ENCODE data around the gene CHRND. TPM values are rescaled to one million over a fixed set of nuclear protein-coding genes. Genes with fewer than 3 reads are reported as not detected.

CHRND gene
- total and polyA plus RNA-seq, 2 experiments from 2014 or later = 0.10 to 0.11 TPM

DNA sequence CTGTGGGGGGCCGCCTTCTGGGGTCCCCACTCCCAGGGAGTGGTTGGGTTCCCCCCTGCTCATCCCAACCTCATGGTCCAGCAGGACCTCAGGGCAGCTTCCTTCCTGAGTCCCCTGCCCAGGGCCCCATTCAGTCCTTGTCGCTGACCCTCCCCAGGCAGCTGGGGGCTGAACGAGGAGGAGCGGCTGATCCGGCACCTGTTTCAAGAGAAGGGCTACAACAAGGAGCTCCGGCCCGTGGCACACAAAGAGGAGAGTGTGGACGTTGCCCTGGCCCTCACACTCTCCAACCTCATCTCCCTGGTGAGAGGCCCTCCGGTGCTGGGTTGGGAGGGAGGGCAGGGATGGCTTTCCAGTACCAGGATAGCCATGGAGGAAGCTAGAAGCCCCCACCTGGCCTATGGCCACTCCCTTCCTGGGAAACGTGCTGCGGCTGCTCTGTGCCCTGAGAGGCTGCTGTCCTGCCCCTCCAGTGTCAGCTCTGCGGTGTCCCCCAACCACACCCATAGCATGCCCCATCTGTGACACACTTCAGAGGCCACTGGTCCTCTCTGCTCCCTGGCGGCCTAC is 497 bp downstream of the CHRND start (continued):
- TF ChIP-seq POLR2AphosphoS5 (IDR thresholded peaks at IDR 0.05; ENCODE audit: low read depth) (no peak), EZH2phosphoT487 (IDR thresholded peaks at IDR 0.05; ENCODE audit: unreplicated experiment) (no peak), JUNB (IDR thresholded peaks at IDR 0.05; ENCODE audit: unreplicated experiment) (no peak), EZH2 (IDR thresholded peaks at IDR 0.05; ENCODE audit: low read depth, unreplicated experiment) (no peak)
- TF ChIP-seq, protein P1, sequence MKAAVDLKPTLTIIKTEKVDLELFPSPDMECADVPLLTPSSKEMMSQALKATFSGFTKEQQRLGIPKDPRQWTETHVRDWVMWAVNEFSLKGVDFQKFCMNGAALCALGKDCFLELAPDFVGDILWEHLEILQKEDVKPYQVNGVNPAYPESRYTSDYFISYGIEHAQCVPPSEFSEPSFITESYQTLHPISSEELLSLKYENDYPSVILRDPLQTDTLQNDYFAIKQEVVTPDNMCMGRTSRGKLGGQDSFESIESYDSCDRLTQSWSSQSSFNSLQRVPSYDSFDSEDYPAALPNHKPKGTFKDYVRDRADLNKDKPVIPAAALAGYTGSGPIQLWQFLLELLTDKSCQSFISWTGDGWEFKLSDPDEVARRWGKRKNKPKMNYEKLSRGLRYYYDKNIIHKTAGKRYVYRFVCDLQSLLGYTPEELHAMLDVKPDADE (IDR thresholded peaks at IDR 0.05) = no peak

DNA sequence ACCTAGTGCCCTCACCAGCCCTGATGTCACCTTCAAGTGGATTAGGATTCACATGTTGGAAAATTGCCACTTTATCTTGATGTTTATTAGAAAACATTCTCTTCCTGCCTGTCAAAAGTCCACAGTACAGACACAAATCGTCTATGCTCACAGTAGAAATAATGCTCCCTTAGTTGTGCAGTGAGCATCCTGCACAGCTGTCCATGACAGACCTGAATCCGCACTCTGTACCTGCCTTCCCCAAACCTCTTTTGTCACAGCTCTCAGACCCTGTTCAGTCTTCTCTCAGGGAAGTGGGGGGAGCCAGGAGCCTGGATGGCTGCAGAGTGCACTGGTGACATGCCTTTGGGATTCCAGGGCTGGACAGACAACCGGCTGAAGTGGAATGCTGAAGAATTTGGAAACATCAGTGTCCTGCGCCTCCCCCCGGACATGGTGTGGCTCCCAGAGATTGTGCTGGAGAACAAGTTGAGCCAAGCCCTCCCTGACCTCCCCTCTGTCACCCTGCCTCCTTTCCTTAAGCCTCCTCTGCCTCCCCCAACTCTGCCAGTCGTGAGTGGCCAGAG is 2.0 kb downstream of the CHRND start:
- Histone ChIP-seq H2AFZ (no peak overlapping the region), H3K4me3 (no peak overlapping the region), H3K9me2 (ENCODE audit: insufficient read depth) (no peaks in the 10 kb centered on the region), H3F3A (replicated peaks; ENCODE audit: low read depth) (no peaks in the 10 kb centered on the region), H3K27me3 (ENCODE audit: insufficient read depth) (peaks cover 24% of the 10 kb centered on the region), H4K20me1 (replicated peaks; ENCODE audit: insufficient read depth) (no peaks in the 10 kb centered on the region; the same call in 1 of the 2 replicates), H3K79me2 (replicated peaks; ENCODE audit: insufficient read depth) (no peaks in the 10 kb centered on the region), H3K36me3 (ENCODE audit: insufficient read depth) (no peaks in the 10 kb centered on the region), H3K4me2 (no peak overlapping the region), H3K4me1 (ENCODE audit: insufficient read depth) (no peaks in the 10 kb centered on the region; the same call in 1 of the 2 replicates), H3K27ac (ENCODE audit: low read depth) (no peak overlapping the region)
- no peak for DNase-seq (ENCODE audit: low spot score)
- ATAC-seq = no peak
- Mint-ChIP-seq H3K27ac (no peak overlapping the region), H3K9me3 (no peaks in the 10 kb centered on the region), H3K4me1 (peaks cover 13% of the 10 kb centered on the region), H3K27me3 (ENCODE audit: insufficient read depth, low read depth, poor library complexity) (peaks cover 33% of the 10 kb centered on the region), H3K4me3 (no peak overlapping the region), H3K36me3 (ENCODE audit: low read depth) (no peaks in the 10 kb centered on the region; the same call in 2 of the 3 replicates)
- TF ChIP-seq ZNF331 (CRISPR knock-in tag; IDR thresholded peaks at IDR 0.05; ENCODE audit: low read depth) (no peak), POLR2AphosphoS5 (IDR thresholded peaks at IDR 0.05; ENCODE audit: low read depth) (no peak), STAT1 (IDR thresholded peaks at IDR 0.05; ENCODE audit: unreplicated experiment) (no peak), EZH2 (IDR thresholded peaks at IDR 0.05; ENCODE audit: low read depth, unreplicated experiment) (no peak), ZNF114 (CRISPR knock-in tag; IDR thresholded peaks at IDR 0.05) (no peak), CREB1 (CRISPR knock-in tag; IDR thresholded peaks at IDR 0.05; ENCODE audit: low read depth) (no peak), NANOG (IDR thresholded peaks at IDR 0.05; ENCODE audit: borderline replicate concordance) (no peak), EZH2phosphoT487 (IDR thresholded peaks at IDR 0.05; ENCODE audit: unreplicated experiment) (no peak), JUNB (IDR thresholded peaks at IDR 0.05; ENCODE audit: unreplicated experiment) (no peak)
- TF ChIP-seq, protein P1 (IDR thresholded peaks at IDR 0.05) = no peak
- TF ChIP-seq, protein P2, sequence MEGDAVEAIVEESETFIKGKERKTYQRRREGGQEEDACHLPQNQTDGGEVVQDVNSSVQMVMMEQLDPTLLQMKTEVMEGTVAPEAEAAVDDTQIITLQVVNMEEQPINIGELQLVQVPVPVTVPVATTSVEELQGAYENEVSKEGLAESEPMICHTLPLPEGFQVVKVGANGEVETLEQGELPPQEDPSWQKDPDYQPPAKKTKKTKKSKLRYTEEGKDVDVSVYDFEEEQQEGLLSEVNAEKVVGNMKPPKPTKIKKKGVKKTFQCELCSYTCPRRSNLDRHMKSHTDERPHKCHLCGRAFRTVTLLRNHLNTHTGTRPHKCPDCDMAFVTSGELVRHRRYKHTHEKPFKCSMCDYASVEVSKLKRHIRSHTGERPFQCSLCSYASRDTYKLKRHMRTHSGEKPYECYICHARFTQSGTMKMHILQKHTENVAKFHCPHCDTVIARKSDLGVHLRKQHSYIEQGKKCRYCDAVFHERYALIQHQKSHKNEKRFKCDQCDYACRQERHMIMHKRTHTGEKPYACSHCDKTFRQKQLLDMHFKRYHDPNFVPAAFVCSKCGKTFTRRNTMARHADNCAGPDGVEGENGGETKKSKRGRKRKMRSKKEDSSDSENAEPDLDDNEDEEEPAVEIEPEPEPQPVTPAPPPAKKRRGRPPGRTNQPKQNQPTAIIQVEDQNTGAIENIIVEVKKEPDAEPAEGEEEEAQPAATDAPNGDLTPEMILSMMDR (conservative IDR thresholded peaks at IDR 0.05; ENCODE audit: low read depth in 2 of 2) = no peak
- TF ChIP-seq, protein P3, sequence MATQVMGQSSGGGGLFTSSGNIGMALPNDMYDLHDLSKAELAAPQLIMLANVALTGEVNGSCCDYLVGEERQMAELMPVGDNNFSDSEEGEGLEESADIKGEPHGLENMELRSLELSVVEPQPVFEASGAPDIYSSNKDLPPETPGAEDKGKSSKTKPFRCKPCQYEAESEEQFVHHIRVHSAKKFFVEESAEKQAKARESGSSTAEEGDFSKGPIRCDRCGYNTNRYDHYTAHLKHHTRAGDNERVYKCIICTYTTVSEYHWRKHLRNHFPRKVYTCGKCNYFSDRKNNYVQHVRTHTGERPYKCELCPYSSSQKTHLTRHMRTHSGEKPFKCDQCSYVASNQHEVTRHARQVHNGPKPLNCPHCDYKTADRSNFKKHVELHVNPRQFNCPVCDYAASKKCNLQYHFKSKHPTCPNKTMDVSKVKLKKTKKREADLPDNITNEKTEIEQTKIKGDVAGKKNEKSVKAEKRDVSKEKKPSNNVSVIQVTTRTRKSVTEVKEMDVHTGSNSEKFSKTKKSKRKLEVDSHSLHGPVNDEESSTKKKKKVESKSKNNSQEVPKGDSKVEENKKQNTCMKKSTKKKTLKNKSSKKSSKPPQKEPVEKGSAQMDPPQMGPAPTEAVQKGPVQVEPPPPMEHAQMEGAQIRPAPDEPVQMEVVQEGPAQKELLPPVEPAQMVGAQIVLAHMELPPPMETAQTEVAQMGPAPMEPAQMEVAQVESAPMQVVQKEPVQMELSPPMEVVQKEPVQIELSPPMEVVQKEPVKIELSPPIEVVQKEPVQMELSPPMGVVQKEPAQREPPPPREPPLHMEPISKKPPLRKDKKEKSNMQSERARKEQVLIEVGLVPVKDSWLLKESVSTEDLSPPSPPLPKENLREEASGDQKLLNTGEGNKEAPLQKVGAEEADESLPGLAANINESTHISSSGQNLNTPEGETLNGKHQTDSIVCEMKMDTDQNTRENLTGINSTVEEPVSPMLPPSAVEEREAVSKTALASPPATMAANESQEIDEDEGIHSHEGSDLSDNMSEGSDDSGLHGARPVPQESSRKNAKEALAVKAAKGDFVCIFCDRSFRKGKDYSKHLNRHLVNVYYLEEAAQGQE (IDR thresholded peaks at IDR 0.05; ENCODE audit: unreplicated experiment) = no peak

All from GM23338 (cell line).